GM21529 (cell line): ENCODE data around the gene TBC1D1.
"Not testable (repeated sequence)": the region's sequence is repeated elsewhere in the genome, so short reads cannot be mapped to it uniquely, and the experiment has no call there.

Experiments
- ATAC-seq: cut with Tn5 transposase; IDR thresholded peaks from one replicate; pipeline ENCODE4 v1.9.1; 2021; ENCODE audit not compliant: unreplicated experiment

Gene TBC1D1

DNA sequence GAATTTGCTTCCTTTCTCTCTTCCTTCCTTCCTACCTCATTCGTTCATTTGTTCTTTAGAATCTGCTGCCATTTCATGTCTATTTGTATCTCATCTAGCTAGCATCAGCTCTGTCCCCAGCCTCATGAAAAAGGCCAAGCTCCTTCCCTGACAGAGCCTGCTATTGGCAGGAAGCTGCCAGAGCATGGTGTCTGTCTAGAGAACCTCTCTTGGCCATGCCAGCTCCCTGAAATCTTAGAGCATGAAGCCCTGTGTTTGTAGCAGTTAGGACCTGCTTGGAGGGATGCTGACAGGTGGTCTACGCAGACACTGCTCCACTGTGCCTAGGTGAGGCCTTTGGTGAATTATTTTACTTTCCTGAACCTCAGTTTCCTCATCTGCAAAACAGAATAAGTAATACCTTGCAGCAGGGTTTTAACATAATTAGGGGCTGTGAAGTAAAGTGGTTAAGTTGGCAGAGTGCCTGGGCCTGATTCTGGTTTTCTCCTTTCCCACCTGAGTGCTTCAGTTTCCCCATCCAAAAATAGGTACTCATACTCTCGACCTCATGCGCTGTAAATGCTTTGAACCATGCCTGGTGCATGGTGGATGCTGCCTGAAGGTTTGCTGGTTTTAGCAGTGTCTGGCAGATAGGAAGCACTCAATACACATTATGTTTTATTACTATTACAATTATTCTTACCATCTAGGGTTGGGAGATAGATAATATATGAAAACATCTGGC, 74.0 kb downstream of the TBC1D1 start:
- ATAC-seq, result peak; percentile 86

GRCh38 chr4:37966044-37966443, 75.2 kb downstream of the TBC1D1 start:
- no peak for ATAC-seq

GRCh38 chr4:37967736-37968135, 76.9 kb downstream of the TBC1D1 start:
- ATAC-seq, result no peak

GRCh38 chr4:37968747-37969146, 77.9 kb downstream of the TBC1D1 start:
- no peak for ATAC-seq

- no peak for ATAC-seq
Measured at GRCh38 chr4:37970702-37971101, 79.8 kb downstream of the TBC1D1 start.

GRCh38 chr4:37971202-37971601, 80.3 kb downstream of the TBC1D1 start:
- no peak for ATAC-seq

GRCh38 chr4:37973441-37973840, 82.6 kb downstream of the TBC1D1 start:
- ATAC-seq, result no peak

GRCh38 chr4:37975321-37975822, 84.5 kb downstream of the TBC1D1 start:
- ATAC-seq, result not testable (repeated sequence)

DNA sequence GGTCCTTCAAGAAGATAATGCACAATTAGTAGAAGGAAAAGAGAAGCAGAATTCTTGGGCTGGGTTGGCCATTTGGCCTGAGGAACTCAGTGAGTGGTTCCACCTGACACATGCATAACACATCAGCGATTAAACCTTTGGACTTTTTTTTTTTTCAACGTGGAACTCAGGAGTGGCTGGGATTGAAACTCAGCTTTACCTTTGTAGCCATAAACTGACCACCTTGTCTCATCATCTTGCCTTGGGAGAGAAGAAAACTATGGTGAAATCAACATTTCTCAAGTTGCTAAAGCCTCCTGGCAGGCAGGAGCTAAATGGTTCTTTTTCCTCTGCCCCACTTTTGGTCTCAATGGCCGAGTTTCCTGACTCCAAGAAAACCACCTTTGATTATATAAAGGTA, 85.6 kb downstream of the TBC1D1 start:
- ATAC-seq, result no peak

DNA sequence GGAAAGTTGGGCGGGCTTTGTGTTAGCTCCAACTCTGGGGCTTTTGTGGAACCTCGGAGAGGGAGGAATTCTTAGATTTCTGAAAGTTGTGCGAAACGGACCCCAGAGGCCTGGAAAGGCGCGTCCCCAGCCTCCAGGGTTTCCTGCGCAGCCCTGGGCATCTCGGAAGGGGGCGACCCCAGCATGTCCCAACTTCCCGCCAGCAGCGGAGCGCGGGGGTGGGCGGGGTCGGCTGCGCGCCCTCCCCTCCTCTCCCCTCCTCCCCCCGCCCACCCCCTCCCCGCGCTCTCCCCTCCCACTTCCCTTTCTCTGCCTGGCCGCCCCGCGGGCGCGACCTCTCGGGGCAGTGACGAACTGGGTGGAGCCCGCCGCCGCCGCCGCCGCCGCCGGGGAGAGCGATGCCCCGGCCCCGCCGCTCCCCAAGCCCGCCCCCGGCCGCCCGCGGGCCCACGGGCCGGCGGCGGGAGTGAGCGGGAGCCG, 86.1 kb downstream of the TBC1D1 start:
- ATAC-seq, result peak; percentile 84

DNA sequence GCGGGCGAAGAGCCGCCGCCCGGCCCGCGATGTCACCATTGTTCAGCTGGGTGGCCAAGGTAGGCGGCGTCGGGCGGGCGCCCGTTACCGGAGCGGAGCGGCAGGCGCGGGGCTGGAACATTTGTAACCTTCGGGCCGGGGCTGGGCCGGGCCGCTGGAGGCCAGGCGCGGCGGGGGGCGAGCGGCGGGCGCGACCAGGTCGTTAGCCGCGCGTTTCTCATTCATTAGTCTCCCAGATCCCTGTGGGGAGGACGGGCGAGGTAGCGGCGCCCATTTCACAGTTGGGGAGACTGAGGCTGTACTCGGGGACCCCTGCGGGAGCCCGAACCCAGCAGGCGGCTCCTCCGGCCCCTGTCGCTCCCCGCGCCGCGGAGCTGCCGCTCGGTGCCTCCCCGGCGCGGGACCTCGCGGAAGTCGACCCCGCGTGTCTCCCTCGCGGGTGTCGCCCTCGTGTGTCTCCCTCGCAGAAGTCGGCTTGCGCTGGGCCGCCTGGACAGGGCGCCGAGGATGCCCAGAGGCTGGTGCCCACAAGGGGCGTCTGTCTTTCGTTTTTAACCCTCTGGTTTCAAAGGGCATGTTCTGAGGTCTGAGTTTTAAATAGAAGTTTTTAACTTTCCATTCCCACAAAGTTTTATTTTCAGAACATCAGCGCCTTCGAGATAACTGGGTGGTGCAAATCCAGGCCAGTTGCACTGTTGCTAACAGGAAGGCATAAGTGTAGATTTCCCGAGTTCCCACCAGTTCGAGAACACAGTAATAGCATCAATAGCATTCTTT, 86.8 kb downstream of the TBC1D1 start:
- ATAC-seq, result peak; percentile 67

DNA sequence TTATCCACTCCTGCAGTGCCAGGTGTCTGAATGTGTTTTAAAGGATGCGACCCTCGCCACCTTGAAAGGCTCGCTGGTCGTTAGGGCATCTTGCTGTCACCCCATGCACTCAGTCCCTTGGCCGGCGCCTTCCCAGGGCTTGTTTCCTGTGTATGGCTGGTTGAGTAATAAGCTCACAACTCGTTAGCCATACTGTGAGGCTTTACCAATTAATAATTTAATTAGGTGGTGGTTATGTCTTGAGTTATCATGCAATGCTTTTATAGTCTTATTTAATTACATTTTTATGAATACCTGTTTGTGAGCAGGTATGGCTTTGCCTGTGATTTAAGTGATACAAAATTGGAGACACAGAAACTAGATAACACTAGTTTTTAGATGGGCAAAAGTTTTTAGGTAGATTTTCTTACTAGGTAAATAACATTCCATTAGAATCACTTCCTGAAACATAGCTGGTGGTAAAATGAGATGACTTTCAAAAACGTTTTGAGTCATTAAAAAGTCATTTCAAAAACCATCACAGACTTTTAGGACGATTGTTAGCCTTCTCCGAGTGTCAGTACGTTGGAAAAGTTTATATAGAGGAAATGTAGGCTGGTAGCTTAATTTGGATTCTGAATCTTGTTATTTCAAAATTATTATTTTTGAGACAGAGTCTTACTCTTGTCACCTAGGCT, 87.5 kb downstream of the TBC1D1 start:
- peak; percentile 17 for ATAC-seq

- no peak for ATAC-seq
Measured at GRCh38 chr4:37980246-37980645, 89.4 kb downstream of the TBC1D1 start.

DNA sequence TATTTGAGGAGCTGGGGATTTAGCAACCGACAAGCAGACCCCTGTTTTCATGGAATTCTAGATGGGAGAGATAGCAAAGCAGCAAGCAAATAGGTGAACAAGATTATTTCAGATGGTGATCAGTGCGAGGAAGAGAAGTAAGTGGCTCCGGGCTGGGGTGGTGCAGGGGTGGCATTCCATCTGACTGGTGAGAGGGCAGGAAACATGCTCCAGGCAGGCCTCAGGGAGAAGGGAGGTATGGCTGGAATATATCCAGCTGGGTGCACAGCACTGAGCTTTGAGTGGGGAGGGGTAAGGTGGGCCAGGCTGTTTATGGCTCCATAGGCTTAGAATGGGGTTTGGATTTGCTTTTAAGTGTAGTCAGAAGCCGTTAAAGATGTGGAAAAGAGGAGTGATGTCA, 90.5 kb downstream of the TBC1D1 start:
- no peak for ATAC-seq

DNA sequence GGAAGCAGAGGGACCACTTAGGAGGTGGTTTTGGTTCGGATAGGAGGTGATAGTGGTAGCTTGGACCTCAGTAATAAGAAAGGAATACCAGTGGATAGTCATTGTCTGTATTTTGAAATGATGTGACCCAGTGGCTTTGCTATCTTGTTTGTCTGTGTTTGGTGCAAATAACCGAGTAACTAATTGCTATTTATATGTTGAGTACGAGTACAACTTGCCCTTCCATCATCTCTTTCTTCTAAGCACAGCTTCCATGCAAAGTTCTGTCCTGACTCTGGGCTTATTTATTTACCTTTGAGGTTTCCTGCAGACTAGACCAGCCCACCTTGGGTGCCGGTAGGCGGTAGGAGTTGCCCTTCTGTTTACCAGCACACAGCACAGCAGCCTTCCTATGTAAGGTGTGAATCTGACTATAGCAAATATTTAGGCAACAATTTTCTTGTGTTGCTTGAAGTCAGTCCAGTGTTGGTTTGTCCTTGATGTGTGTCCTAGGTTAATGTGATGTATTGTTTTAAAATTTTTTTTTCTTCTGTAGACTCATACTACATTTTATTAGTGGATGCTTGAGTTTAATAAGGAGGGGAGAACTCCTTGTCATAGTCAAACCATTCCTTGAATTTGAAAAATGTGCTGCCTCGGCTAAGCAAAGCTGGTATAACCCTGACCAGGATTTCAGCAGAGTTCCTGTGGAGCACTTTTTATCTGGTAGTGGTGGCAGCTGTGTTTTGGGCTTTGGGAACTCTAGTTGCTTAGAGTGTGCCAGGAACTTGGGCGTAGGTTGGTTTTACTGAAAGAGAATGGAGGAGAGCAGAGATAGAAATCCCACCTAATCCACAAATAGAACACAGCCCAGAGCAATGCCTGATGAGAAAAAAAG, 91.2 kb downstream of the TBC1D1 start:
- no peak for ATAC-seq

GRCh38 chr4:37982736-37983135, 91.9 kb downstream of the TBC1D1 start:
- no peak for ATAC-seq

GRCh38 chr4:37983951-37984350, 93.1 kb downstream of the TBC1D1 start:
- no peak for ATAC-seq

GRCh38 chr4:37985730-37986275, 94.9 kb downstream of the TBC1D1 start:
- peak; percentile 49 for ATAC-seq

GRCh38 chr4:37988670-37989069, 97.8 kb downstream of the TBC1D1 start:
- ATAC-seq, result no peak
